Raji (cell line): ENCODE results near the gene TPSD1.

Experiments used
- POLR2A ChIP-seq: IDR thresholded peaks from 2 replicates; pipeline ENCODE4 v1.6.1; 2011; ENCODE audit warnings: low read depth, low read length, control low read depth; ENCODE audit not compliant: insufficient read depth

Gene TPSD1

GRCh38 chr16:1295465-1295864, 39.6 kb downstream of the TPSD1 start:
- no peak for TF ChIP-seq POLR2A

GRCh38 chr16:1297018-1297696, 41.3 kb downstream of the TPSD1 start:
- TF ChIP-seq POLR2A = no peak

- no peak for TF ChIP-seq POLR2A
Observed at GRCh38 chr16:1298406-1298805, 42.5 kb downstream of the TPSD1 start.

GRCh38 chr16:1299012-1299867, 43.4 kb downstream of the TPSD1 start:
- TF ChIP-seq POLR2A = no peak

GRCh38 chr16:1299868-1300203, 44.0 kb downstream of the TPSD1 start:
- TF ChIP-seq POLR2A = no peak

- no peak for TF ChIP-seq POLR2A
Observed at GRCh38 chr16:1300664-1301476, 45.0 kb downstream of the TPSD1 start.

- no peak for TF ChIP-seq POLR2A
Observed at GRCh38 chr16:1301562-1301961, 45.7 kb downstream of the TPSD1 start.

- no peak for TF ChIP-seq POLR2A
Observed at GRCh38 chr16:1305823-1306222, 50.0 kb downstream of the TPSD1 start.

GRCh38 chr16:1306334-1306733, 50.5 kb downstream of the TPSD1 start:
- no peak for TF ChIP-seq POLR2A

- peak; percentile 67 for TF ChIP-seq POLR2A
Observed at GRCh38 chr16:1308036-1308976, 52.4 kb downstream of the TPSD1 start.
